Measurements from ENCODE around the gene PRSS12. TPM values are rescaled to one million over a fixed set of nuclear protein-coding genes. Genes with fewer than 3 reads are reported as not detected.

PRSS12 gene
- total RNA-seq, 1 experiment from 2014 or later: 5.4 TPM

- H3K9ac ChIP-seq (ENCODE audit: extremely low read depth, insufficient read length, low read length): no peak overlapping the region
- H3K23me2 ChIP-seq (ENCODE audit: insufficient read length, low read depth, low read length, poor library complexity, severe bottlenecking): no peaks in the 10 kb centered on the region
- no peaks in the 10 kb centered on the region for H4K20me1 ChIP-seq (ENCODE audit: control insufficient read depth, insufficient read depth, insufficient read length)
- H3K27me3 ChIP-seq (ENCODE audit: insufficient read depth, low read length): no peaks in the 10 kb centered on the region
- no peak overlapping the region for H3K4me3 Mint-ChIP-seq
- no peak overlapping the region for H4K5ac ChIP-seq (ENCODE audit: insufficient read length, low read depth, low read length)
- H2BK120ac ChIP-seq (ENCODE audit: low read depth, low read length, poor library complexity, severe bottlenecking): no peak overlapping the region
- no peak overlapping the region for H3K27ac Mint-ChIP-seq
- no peaks in the 10 kb centered on the region for H3K9me3 ChIP-seq (ENCODE audit: control insufficient read depth, low read depth, low read length)
- H3K27me3 Mint-ChIP-seq (ENCODE audit: low read depth): no peaks in the 10 kb centered on the region
- H2AFZ ChIP-seq (ENCODE audit: low read length): no peak overlapping the region
- no peaks in the 10 kb centered on the region for H3K79me1 ChIP-seq (ENCODE audit: insufficient read depth, low read depth, low read length, poor library complexity, severe bottlenecking)
- no peak overlapping the region for H2BK5ac ChIP-seq (ENCODE audit: insufficient read length, low read length)
- no peak overlapping the region for H3K14ac ChIP-seq (ENCODE audit: insufficient read depth, low read length)
- TF ChIP-seq, protein P1, sequence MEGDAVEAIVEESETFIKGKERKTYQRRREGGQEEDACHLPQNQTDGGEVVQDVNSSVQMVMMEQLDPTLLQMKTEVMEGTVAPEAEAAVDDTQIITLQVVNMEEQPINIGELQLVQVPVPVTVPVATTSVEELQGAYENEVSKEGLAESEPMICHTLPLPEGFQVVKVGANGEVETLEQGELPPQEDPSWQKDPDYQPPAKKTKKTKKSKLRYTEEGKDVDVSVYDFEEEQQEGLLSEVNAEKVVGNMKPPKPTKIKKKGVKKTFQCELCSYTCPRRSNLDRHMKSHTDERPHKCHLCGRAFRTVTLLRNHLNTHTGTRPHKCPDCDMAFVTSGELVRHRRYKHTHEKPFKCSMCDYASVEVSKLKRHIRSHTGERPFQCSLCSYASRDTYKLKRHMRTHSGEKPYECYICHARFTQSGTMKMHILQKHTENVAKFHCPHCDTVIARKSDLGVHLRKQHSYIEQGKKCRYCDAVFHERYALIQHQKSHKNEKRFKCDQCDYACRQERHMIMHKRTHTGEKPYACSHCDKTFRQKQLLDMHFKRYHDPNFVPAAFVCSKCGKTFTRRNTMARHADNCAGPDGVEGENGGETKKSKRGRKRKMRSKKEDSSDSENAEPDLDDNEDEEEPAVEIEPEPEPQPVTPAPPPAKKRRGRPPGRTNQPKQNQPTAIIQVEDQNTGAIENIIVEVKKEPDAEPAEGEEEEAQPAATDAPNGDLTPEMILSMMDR (conservative IDR thresholded peaks at IDR 0.05): no peak
- no peak overlapping the region for H3T11ph ChIP-seq (ENCODE audit: low read length)
- H2AK5ac ChIP-seq (ENCODE audit: insufficient read length, low read length): no peak overlapping the region
- no peak overlapping the region for H3K23ac ChIP-seq (ENCODE audit: insufficient read length, low read depth, low read length)
- no peak overlapping the region for H3K18ac ChIP-seq (ENCODE audit: insufficient read length, low read depth, low read length)
- no peak overlapping the region for H2BK20ac ChIP-seq (ENCODE audit: low read depth, low read length, poor library complexity, severe bottlenecking)
- H3K4me2 ChIP-seq (ENCODE audit: insufficient read depth, insufficient read length, low read length): no peak overlapping the region
- no peak overlapping the region for H2BK15ac ChIP-seq (ENCODE audit: low read depth, low read length)
- H3K4ac ChIP-seq (ENCODE audit: low read depth, low read length): no peak overlapping the region
- no peak for DNase-seq
- 0 out of 4 replicates have a peak, but pooled peaks cover 0 to 4% of the 10 kb centered on the region in 2 experiments for H3K4me1 Mint-ChIP-seq
- no peak overlapping the region for H3K56ac ChIP-seq (ENCODE audit: insufficient read length, low read depth, low read length)
- no peak overlapping the region for H2BK12ac ChIP-seq (ENCODE audit: insufficient read length, low read depth, low read length)
- H3K79me2 ChIP-seq (ENCODE audit: insufficient read depth, low read length): no peaks in the 10 kb centered on the region
- H3K4me1 ChIP-seq (ENCODE audit: insufficient read depth, low read length): no peaks in the 10 kb centered on the region
- no CpG with 5 or more reads among the region's 3 CpGs for WGBS (ENCODE audit: extremely low coverage, insufficient read length, low lambda C conversion rate)
- no peak overlapping the region for H4K91ac ChIP-seq (ENCODE audit: insufficient read length, low read depth, low read length)
- no peak overlapping the region for H3K27ac ChIP-seq (ENCODE audit: insufficient read length, low read depth, low read length)
- no peak overlapping the region for H4K8ac ChIP-seq (replicated peaks; ENCODE audit: insufficient read length, low read depth, low read length)
- H3K36me3 Mint-ChIP-seq (ENCODE audit: insufficient read depth in 1 of 3, low read depth in 3 of 3): no peaks in the 10 kb centered on the region
- no peaks in the 10 kb centered on the region for H3K9me3 Mint-ChIP-seq
These were observed 21.5 kb downstream of the PRSS12 start for GRCh38 chr4:118331352-118331751.
